Adipocyte (in vitro differentiated cells): ENCODE data around the gene PPRC1.

Experiments
- DNase-seq: peaks from one replicate; pipeline ENCODE4 v3.0.0-alpha.2; 2015; ENCODE audit warnings: low read depth
- H3K27me3 ChIP-seq: replicated peaks from 2 replicates; pipeline ENCODE4 v1.7.0; 2013; ENCODE audit warnings: mild to moderate bottlenecking, low read length, moderate library complexity; ENCODE audit not compliant: control insufficient read depth, insufficient read depth
- H3K36me3 ChIP-seq: 2 replicates; pipeline ENCODE4 v1.7.0; 2013; ENCODE audit warnings: low read length, mild to moderate bottlenecking, moderate library complexity; ENCODE audit not compliant: control insufficient read depth, insufficient read depth, severe bottlenecking
- H3K4me1 ChIP-seq: 2 replicates; pipeline ENCODE4 v1.7.0; 2013; ENCODE audit warnings: mild to moderate bottlenecking, low read length, moderate library complexity; ENCODE audit not compliant: control insufficient read depth, insufficient read depth
- H3K4me3 ChIP-seq: 2 replicates; pipeline ENCODE4 v1.7.0; 2013; ENCODE audit warnings: mild to moderate bottlenecking, low read length, moderate library complexity
- H3K9ac ChIP-seq: 2 replicates; pipeline ENCODE4 v1.7.0; 2013; ENCODE audit warnings: mild to moderate bottlenecking, low read length, moderate library complexity
- H3K9me3 ChIP-seq: 2 replicates; pipeline ENCODE4 v1.7.0; 2013; ENCODE audit warnings: mild to moderate bottlenecking, low read length, moderate library complexity; ENCODE audit not compliant: control insufficient read depth

The PPRC1 gene

GRCh38 chr10:102153093-102153620, 20.3 kb downstream of the PPRC1 start:
- no peaks in the 10 kb centered on the region for H3K9me3 ChIP-seq
- H3K4me3 ChIP-seq = peak overlapping the region; percentile 99
- H3K27me3 ChIP-seq = no peaks in the 10 kb centered on the region
- H3K4me1 ChIP-seq = peaks cover 27% of the 10 kb centered on the region
- H3K9ac ChIP-seq = peak overlapping the region; percentile 97
- DNase-seq = peak; percentile 43
- H3K36me3 ChIP-seq = peaks cover 59% of the 10 kb centered on the region

GRCh38 chr10:102154466-102155116, 21.8 kb downstream of the PPRC1 start:
- Histone ChIP-seq H3K9me3 (no peaks in the 10 kb centered on the region), H3K9ac (no peak overlapping the region), H3K4me3 (no peak overlapping the region), H3K4me1 (peaks cover 33% of the 10 kb centered on the region), H3K36me3 (peaks cover 59% of the 10 kb centered on the region), H3K27me3 (no peaks in the 10 kb centered on the region)
- DNase-seq = no peak

- H3K36me3 ChIP-seq = peaks cover 75% of the 10 kb centered on the region
- no peak for DNase-seq
- H3K9me3 ChIP-seq = no peaks in the 10 kb centered on the region
- H3K4me1 ChIP-seq = peaks cover 26% of the 10 kb centered on the region
- no peak overlapping the region for H3K4me3 ChIP-seq
- no peaks in the 10 kb centered on the region for H3K27me3 ChIP-seq
- H3K9ac ChIP-seq = no peak overlapping the region
These were observed 24.4 kb downstream of the PPRC1 start for GRCh38 chr10:102157224-102157623.

- H3K36me3 ChIP-seq = peaks cover 94% of the 10 kb centered on the region
- H3K9me3 ChIP-seq = no peaks in the 10 kb centered on the region
- no peaks in the 10 kb centered on the region for H3K27me3 ChIP-seq
- H3K4me1 ChIP-seq = peaks cover 14% of the 10 kb centered on the region
- no peak overlapping the region for H3K4me3 ChIP-seq
- H3K9ac ChIP-seq = peak overlapping the region; percentile 7
- no peak for DNase-seq
These were observed 26.3 kb downstream of the PPRC1 start for GRCh38 chr10:102159051-102159597.

GRCh38 chr10:102159831-102160230, 27.0 kb downstream of the PPRC1 start:
- Histone ChIP-seq H3K27me3 (no peaks in the 10 kb centered on the region), H3K4me3 (no peak overlapping the region), H3K36me3 (peaks cover 91% of the 10 kb centered on the region), H3K4me1 (peaks cover 8% of the 10 kb centered on the region), H3K9ac (peak overlapping the region; percentile 7), H3K9me3 (no peaks in the 10 kb centered on the region)
- DNase-seq = no peak

- peaks cover 17% of the 10 kb centered on the region for H3K4me1 ChIP-seq
- DNase-seq = no peak
- no peak overlapping the region for H3K9ac ChIP-seq
- H3K27me3 ChIP-seq = no peaks in the 10 kb centered on the region
- H3K4me3 ChIP-seq = no peak overlapping the region
- no peaks in the 10 kb centered on the region for H3K9me3 ChIP-seq
- peaks cover 58% of the 10 kb centered on the region for H3K36me3 ChIP-seq
These were observed 30.6 kb downstream of the PPRC1 start for GRCh38 chr10:102163342-102163989.

GRCh38 chr10:102167861-102168260, 35.0 kb downstream of the PPRC1 start:
- no peaks in the 10 kb centered on the region for H3K9me3 ChIP-seq
- H3K4me1 ChIP-seq = peaks cover 14% of the 10 kb centered on the region
- DNase-seq = peak; percentile 79
- H3K36me3 ChIP-seq = peaks cover 14% of the 10 kb centered on the region
- no peak overlapping the region for H3K4me3 ChIP-seq
- no peak overlapping the region for H3K9ac ChIP-seq
- H3K27me3 ChIP-seq = no peaks in the 10 kb centered on the region

- DNase-seq = no peak
- peaks cover 18% of the 10 kb centered on the region for H3K4me1 ChIP-seq
- no peaks in the 10 kb centered on the region for H3K27me3 ChIP-seq
- no peaks in the 10 kb centered on the region for H3K36me3 ChIP-seq
- H3K9me3 ChIP-seq = no peaks in the 10 kb centered on the region
- H3K9ac ChIP-seq = no peak overlapping the region
- no peak overlapping the region for H3K4me3 ChIP-seq
These were observed 37.8 kb downstream of the PPRC1 start for GRCh38 chr10:102170602-102171001.

- peaks cover 19% of the 10 kb centered on the region for H3K4me1 ChIP-seq
- H3K4me3 ChIP-seq = no peak overlapping the region
- no peaks in the 10 kb centered on the region for H3K27me3 ChIP-seq
- DNase-seq = no peak
- no peak overlapping the region for H3K9ac ChIP-seq
- no peaks in the 10 kb centered on the region for H3K9me3 ChIP-seq
- H3K36me3 ChIP-seq = no peaks in the 10 kb centered on the region
These were observed 39.4 kb downstream of the PPRC1 start for GRCh38 chr10:102172288-102172687.

GRCh38 chr10:102175415-102175814, 42.6 kb downstream of the PPRC1 start:
- Histone ChIP-seq H3K4me3 (no peak overlapping the region), H3K9ac (no peak overlapping the region), H3K9me3 (no peaks in the 10 kb centered on the region), H3K36me3 (no peaks in the 10 kb centered on the region), H3K4me1 (peaks cover 5% of the 10 kb centered on the region), H3K27me3 (no peaks in the 10 kb centered on the region)
- DNase-seq = peak; percentile 41

GRCh38 chr10:102184606-102185005, 51.8 kb downstream of the PPRC1 start:
- Histone ChIP-seq H3K9me3 (peaks cover 7% of the 10 kb centered on the region), H3K4me1 (peaks cover 7% of the 10 kb centered on the region), H3K9ac (no peak overlapping the region), H3K27me3 (no peaks in the 10 kb centered on the region), H3K4me3 (no peak overlapping the region), H3K36me3 (no peaks in the 10 kb centered on the region)
- DNase-seq = no peak
